ENCODE measurements around the gene ASTN2.
"Not testable (repeated sequence)": the region's sequence is repeated elsewhere in the genome, so short reads cannot be mapped to it uniquely, and the experiment has no call there.

The ASTN2 gene

GRCh38 chr9:116952436-116952810 lies 462.4 kb downstream of the ASTN2 start:
- no peak for DNase-seq (ENCODE audit: low spot score)

GRCh38 chr9:116951588-116952435 lies 463.0 kb downstream of the ASTN2 start:
- peak; percentile 87 for DNase-seq (ENCODE audit: low spot score)

GRCh38 chr9:116945817-116946216 lies 469.0 kb downstream of the ASTN2 start:
- no peak for DNase-seq (ENCODE audit: low spot score)

- no peak for DNase-seq (ENCODE audit: low spot score)
Measured at GRCh38 chr9:116944714-116945534, 469.9 kb downstream of the ASTN2 start.

- no peak for DNase-seq (ENCODE audit: low spot score)
Measured at GRCh38 chr9:116943970-116944369, 470.9 kb downstream of the ASTN2 start.

GRCh38 chr9:116942593-116943061 lies 472.2 kb downstream of the ASTN2 start:
- DNase-seq (ENCODE audit: low spot score) = no peak

- no peak for DNase-seq (ENCODE audit: low spot score)
Measured at GRCh38 chr9:116941266-116941665, 473.6 kb downstream of the ASTN2 start.

- no peak for DNase-seq (ENCODE audit: low spot score)
Measured at GRCh38 chr9:116940614-116941215, 474.1 kb downstream of the ASTN2 start.

- no peak for DNase-seq (ENCODE audit: low spot score)
Measured at GRCh38 chr9:116939614-116940013, 475.2 kb downstream of the ASTN2 start.

GRCh38 chr9:116939161-116939560 lies 475.7 kb downstream of the ASTN2 start:
- no peak for DNase-seq (ENCODE audit: low spot score)

- DNase-seq (ENCODE audit: low spot score) = peak; percentile 16
Measured at GRCh38 chr9:116937361-116937760, 477.5 kb downstream of the ASTN2 start.

GRCh38 chr9:116935149-116935897 lies 479.5 kb downstream of the ASTN2 start:
- no peak for DNase-seq (ENCODE audit: low spot score)

GRCh38 chr9:116934131-116934530 lies 480.7 kb downstream of the ASTN2 start:
- DNase-seq (ENCODE audit: low spot score) = no peak

- no peak for DNase-seq (ENCODE audit: low spot score)
Measured at GRCh38 chr9:116933251-116933650, 481.6 kb downstream of the ASTN2 start.

- DNase-seq (ENCODE audit: low spot score) = no peak
Measured at GRCh38 chr9:116929621-116930020, 485.2 kb downstream of the ASTN2 start.

GRCh38 chr9:116928884-116929283 lies 486.0 kb downstream of the ASTN2 start:
- no peak for DNase-seq (ENCODE audit: low spot score)

- DNase-seq (ENCODE audit: low spot score) = no peak
Measured at GRCh38 chr9:116928289-116928688, 486.6 kb downstream of the ASTN2 start.

GRCh38 chr9:116927726-116928125 lies 487.1 kb downstream of the ASTN2 start:
- no peak for DNase-seq (ENCODE audit: low spot score)

GRCh38 chr9:116925121-116925520 lies 489.7 kb downstream of the ASTN2 start:
- DNase-seq (ENCODE audit: low spot score) = no peak

- no peak for DNase-seq (ENCODE audit: low spot score)
Measured at GRCh38 chr9:116924462-116925110, 490.3 kb downstream of the ASTN2 start.

- DNase-seq (ENCODE audit: low spot score) = not testable (repeated sequence)
Measured at GRCh38 chr9:116917895-116918508, 496.9 kb downstream of the ASTN2 start.
